ENCODE results near the gene TBCEL.

DNA sequence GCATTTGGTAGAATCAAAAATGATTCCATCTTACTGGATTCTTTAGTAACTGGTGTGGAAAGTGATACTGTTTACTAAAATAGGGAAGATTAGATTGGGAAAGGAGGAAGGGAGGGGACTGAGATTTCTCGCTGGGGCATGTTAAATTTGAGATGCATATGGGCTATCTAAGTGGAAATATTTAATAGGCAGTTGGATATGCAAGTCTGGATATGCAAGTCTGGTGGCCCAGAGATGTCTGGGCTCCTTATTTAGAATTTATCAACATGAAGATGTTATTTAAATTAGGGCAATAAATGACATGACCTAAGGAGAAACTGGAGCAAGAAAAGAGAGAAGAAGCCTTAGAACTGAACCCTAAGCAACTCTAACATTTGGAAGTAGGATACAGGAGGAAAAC is 17.0 kb upstream of the TBCEL start:
- no peak for TF ChIP-seq CTCF (conservative IDR thresholded peaks at IDR 0.05 in 1 of 2, IDR thresholded peaks at IDR 0.05 in 1 of 2; ENCODE audit: low read depth in 1 of 2, low read length in 2 of 2)
- TF ChIP-seq EZH2 (IDR thresholded peaks at IDR 0.05; ENCODE audit: low read length, missing control alignments): no peak
